HG03469 (cell line): ENCODE results near the gene OGFR.

Experiments
- ATAC-seq: cut with Tn5 transposase; IDR thresholded peaks from one replicate; pipeline ENCODE4 v1.9.1; 2021; ENCODE audit warnings: mild to moderate bottlenecking, moderate library complexity, moderate number of reproducible peaks; ENCODE audit not compliant: unreplicated experiment

Gene OGFR

DNA sequence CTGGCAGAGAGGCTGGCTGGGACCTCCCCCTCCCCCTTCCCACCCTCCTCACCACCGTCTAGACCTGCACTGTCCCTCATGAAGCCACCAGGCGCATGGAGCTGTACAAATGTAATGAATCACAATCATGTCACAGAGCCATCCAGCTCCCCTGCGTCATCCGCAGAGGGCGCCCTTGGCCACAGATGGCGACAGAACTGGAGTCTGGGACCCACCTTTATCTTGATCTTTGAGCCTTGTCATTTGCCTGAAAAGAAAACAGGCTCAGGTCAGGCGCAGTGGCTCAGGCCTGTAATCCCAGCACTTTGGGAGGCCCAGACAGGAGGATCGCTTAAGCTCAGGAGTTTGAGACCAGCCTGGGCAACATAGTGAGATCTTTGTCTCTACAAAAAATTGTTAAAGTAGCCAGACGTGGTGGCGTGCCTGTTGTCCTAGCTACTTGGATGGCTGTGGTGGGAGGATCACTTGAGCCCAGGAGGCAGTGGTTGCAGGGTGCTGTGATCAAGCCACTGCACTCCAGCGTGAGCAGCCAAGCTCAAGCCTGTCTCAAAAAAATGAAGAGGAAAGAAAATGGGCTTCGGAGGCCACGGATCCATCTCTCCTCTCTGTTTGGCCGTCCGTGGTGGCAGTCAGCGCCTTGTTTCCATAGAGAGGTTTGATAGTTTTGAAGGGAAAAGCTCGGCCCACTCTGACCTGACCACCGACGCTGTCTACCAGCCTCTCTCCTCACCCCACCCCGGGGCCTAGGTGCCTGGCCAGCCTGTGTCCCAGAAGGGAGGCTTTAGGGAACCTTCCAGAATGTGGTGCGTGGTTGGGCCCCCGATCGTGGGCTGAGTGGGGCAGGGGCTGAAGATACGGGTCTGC lies 18.4 kb downstream of the OGFR start:
- ATAC-seq, result peak; percentile 38

DNA sequence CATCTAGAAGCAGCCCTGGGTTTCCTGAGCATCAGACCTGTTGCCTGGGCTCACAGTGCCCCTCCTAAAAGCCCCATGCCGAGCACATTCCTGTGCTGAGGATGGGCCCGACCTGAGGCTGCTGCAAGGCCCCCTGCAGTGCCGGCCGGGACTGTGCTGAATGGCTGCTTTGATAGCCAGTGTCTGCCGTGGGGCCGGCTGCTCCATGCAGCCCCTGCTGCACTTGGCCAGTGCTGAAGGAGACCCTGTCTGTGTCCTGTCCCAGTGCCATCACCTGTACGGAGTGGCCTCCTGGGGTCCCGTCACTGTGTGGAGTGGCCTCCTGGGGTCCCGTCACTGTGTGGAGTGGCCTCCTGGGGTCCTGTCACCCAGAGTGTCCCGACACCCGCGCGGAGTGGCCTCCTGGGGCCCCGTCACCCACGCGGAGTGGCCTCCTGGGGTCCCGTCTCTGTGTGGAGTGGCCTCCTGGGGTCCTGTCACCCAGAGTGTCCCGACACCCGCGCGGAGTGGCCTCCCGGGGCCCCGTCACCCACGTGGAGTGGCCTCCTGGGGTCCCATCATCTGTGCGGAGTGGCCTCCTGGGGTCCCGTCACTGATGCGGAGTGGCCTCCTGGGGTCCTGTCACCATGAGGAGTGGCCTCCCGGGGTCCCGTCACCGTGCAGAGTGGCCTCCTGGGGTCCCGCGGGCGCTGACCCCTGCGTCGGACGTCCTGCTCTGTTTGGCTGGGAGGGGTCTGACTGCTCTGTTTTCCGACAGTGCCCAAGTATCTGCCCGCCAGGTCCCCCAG lies 19.2 kb downstream of the OGFR start:
- no peak for ATAC-seq

DNA sequence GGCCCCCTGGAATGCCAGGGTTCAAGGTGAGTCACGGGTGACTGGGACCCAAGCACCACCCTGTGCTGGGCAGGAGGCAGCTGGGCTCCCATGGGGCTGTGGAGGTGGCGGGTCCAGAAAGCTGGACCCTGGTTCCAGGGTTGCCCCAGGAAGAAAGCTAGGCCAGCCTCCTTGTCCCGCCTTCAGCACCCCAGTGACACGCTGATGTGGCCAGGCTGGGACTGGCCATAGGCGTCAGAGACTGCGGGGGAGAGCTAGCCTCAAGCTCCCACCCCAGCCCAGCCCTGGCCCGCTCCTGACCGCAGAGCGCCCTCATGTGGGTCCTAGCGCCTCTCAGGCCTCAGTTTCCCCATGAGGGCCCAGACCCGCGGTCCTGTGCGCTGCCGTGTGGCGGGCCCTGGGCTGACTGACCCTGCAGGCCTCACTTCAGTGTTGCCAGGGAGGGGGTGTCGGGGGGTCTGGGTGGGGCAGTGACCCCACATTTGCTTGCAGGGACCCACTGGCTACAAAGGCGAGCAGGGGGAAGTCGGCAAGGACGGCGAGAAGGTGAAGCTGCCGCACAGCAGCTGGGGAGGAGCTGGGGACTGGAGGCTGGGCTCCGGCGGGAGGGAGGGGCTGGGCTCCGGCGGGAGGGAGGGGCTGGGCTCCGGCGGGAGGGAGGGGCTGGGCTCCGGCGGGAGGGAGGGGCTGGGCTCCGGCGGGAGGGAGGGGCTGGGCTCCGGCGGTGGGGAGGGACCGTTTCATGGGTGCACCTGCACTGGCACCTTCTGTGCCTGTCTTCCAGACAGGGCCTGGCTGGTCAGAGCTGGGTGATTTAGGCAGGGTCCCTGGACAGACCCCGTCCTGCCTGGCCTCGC lies 20.1 kb downstream of the OGFR start:
- ATAC-seq, result no peak

DNA sequence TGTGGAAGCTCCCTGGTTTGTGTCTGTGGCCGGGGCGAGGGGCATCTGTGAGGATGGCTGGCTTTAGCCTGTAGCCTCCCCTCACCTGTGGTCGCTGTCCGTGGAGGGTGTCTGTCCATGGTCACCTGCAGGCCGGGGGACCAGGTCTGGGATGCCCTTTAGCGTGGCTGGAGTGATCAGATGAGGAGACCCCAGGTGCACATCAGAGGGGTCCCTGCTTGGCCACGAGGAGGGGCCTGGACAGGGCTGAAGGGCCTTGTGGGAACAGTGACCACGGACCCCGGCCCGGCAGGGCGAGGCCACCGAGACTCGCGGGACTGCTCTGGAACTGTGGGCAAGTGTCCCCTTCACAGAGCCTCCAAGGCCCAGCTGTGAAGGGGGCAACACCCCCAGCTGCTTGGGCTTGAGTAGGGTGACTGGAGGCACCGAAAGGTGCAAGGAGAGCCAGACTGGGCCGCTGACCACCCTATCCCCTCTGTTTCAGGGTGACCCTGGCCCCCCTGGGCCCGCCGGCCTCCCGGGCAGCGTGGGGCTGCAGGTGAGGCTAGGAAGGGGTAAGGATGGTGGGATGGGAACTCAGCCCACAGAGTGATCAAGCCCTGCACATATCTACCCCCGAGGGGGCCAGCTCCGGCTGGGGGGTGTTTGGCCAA lies 20.8 kb downstream of the OGFR start:
- no peak for ATAC-seq

DNA sequence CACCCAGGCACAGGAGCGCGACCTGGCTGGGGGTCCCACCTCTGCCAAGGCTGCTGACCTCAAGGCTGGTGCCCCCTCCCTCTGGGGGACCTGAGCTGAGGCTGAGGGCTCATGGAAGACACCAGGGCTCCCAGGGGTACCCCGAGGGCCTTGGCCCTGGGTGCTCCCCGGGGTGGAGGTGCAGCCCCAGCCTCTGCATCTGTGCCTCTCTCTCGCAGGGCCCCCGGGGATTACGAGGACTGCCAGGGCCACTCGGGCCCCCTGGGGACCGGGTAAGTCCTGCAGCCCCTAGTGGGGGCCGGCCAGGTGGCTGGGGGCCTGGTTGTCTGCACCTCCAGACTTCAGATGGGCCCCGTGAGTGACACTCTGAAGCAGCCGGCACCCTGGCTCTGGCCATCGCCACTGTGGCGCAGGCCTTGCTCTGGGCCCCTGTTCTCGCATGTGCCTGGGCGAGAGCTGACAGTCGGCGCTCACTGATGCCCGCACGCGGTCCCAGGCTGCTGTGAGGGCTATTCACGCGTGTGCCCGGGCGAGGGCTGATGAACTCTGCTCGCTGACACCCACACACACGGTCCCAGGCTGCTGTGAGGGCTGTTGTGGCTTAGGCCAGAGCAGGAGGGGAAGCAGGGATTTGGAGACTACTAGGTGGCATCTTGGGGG lies 21.5 kb downstream of the OGFR start:
- ATAC-seq, result no peak

DNA sequence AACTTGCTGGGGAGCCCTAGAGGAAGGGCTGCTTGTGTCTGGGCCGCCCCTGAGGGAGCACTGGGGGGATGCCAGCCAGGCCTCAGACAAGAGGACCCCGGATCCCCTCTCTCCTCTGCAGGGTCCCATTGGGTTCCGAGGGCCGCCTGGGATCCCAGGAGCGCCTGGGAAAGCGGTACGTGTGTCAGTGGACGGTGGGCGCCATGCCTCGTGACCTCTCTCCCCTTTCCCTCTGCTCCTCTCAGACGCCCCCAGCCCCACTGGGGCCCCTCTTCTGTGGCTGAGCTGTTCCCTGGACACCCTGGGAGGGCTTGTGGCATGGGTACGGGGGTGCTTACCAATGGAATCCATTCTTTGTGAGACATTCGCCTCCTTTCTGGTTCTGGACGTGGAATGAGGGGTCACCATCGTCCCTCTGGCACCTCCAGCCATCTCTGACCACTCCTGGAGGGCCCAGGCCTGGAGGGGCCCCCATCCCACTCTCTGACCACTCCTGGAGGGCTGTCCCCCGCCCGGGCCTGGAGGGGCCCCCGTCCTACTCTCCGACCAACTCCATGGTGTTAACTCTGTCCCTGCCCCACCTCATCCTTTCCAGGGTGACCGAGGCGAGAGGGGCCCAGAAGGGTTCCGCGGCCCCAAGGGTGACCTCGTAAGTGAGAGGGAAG lies 22.1 kb downstream of the OGFR start:
- ATAC-seq, result no peak

DNA sequence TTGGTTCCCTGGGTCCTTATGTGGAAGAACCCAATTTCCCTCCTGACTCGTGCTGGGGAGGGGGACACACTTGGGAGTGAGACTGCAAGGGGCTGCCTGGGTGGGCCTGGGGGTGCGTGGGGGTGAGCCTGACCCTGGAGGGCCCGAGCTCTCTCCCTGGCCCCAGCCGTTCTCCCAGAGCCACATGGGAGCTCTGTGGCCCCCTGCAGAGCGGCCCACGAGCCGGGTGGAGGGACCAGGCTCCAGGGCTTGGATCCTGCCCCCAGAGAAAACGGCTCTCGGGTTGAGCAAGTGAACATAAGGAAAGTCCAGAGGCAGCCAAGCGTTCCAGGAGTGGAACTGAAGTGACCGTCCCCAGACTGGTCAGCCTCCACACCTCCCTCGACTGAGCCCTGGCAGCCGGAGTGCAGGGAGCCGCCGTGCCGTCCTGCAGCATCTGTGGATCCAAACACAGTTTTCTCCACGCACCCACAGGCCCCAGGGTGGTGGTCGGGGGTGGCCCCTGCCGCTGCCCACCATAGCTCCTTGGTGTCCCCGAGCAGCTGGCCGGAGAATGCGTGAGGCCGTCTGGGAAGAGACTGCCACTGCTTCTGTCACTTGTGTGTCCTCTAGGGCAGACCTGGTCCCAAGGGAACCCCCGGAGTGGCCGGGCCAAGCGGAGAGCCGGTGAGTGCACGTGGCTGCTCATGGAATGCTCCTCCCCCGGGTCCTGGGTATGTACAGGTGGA lies 22.8 kb downstream of the OGFR start:
- no peak for ATAC-seq

DNA sequence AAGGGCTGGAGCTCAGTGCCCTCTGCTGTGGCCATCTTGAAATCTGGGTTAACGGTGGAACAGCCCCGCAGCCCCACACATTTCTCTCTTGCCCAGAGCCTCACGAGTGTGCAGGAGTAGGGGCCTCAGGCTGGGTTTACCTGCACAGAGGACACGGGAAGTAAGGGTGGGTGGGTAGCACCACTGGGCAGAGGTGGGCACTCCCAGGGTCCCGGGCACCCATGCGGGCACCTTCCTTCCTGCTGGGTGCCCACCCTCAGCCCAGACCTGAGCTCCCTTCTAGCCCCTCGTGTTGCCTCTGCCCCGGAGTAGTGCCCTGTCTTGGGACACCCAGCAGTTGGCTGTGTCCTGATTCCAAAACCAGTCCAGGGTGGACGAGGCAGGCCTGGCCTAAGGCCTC lies 23.4 kb downstream of the OGFR start:
- ATAC-seq, result no peak

DNA sequence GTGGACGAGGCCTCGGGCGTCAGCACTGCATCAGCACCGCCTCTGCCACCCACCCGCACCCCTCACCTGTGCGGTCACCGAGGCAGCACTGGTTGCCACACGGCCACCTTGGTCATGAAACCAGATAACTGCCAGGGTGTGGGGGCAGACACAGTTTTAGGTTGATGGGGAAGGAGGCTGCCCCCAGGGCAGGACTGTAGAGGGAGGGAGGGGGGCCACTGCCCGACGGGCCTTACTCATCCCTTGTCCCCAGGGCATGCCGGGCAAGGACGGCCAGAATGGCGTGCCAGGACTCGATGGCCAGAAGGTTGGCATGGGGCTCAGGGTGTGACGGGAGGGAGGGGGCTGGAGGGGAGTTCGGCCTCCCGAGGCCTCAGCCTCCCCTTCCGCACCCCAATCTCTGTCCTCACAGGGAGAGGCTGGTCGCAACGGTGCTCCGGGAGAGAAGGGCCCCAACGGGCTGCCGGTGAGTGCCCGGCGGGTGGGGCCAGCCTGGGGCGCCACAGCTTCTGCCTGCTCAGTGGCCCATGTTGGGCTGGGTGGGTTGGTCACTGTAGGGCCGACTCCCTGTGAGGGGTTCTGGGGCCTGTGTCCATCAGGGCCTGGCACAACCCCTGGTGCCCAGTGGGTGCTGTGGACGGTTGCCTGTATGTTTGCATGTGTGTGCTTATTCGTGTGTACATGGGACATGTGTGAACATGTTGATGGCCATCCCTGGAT lies 24.0 kb downstream of the OGFR start:
- no peak for ATAC-seq

DNA sequence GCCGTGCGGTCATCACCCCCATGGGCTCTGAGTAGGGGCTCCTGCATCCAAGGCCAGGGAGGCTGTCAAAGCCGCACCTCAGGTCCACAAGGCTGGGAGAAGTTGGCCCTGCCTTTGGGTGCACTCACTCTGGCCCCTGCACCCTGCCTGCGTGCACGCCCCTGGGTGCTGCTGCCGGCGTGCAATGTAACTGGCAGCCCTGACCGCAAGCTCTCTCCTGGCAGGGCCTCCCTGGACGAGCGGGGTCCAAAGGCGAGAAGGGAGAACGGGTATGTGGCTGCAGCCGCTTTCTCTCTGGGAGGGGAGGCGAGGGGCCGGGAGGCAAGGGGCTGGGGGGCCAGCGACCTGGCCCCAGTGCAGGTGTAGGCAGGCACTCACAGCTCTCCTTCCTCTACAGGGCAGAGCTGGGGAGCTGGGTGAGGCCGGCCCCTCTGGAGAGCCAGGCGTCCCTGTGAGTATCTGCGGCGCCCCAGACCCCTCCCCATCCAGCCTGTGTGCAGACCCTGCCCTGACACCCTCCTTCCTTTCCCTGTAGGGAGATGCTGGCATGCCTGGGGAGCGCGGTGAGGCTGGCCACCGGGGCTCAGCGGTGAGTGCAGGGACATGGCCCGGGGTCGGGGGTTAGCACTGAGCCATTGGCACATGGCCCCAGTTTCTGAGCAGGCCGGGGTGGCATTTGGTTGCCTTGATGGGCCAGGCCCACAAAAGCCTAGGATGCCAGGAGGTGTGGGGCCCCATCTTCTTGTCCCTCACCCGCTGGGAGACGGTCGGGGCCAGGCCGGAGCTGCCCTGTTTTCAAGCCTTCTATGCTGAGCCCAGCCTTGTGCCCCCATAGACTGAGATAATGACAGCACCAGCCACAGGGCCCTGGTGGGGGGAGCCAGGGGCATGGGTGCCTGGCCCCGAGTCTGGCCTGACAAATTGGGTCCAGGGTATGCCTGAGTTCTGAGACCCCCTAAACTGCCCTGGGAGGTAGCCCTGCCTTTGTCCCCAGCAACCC lies 24.9 kb downstream of the OGFR start:
- ATAC-seq, result no peak

DNA sequence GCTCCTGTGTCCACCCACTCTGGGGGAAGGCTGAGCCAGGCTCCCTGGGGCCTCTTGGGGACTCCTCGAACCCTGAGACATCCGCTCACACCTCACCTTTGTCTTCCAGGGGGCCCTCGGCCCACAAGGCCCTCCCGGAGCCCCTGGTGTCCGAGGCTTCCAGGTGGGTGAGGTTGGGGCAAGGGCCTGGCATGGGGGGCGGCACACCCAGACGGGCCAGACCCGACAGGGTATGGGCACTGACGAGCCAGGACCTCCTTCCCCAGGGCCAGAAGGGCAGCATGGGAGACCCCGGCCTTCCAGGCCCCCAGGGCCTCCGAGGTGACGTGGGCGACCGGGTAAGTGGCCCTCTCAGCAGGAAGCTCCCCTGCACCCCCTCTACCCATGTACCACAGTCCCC lies 25.6 kb downstream of the OGFR start:
- no peak for ATAC-seq

DNA sequence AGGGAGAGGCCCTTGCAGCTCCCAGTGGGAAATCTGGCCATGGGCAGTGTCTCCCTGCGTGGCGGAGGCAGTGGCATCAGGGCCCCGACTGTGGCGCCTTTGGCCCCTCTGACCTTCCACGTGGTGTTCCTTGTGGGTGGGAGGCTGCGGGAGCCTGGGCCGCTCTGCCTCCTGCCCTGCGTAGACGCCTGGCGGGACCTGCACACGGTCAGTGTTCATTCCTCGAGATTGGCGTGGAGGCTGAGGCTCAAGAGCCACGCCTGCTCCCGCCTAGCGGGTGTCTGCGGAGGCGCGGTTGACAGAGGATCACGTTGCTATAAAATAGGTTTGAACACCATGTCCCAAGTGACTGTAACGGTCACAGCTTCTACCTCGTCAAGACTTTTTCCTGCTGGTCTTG lies 26.2 kb downstream of the OGFR start:
- ATAC-seq, result no peak

DNA sequence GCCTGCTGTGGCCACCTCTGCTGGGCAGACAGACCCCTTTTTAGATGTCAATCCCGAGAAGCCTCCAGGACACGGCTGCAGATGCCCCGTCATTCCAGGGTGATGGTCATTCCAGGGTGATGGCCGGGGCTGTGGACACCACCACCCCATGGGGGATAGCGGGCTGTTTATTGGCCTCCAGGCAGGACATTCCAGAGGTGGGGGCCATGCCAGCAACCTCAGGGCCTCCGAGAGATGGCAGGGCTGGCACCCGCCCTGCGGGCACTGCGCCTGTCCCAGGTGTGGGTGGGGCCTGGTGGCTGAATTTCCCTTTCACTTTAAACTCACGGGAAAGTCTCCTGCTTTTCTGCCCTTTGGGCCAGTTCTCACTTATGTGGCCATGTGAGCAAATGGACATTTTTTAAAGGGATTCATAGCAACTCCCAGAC lies 26.7 kb downstream of the OGFR start:
- ATAC-seq, result no peak

DNA sequence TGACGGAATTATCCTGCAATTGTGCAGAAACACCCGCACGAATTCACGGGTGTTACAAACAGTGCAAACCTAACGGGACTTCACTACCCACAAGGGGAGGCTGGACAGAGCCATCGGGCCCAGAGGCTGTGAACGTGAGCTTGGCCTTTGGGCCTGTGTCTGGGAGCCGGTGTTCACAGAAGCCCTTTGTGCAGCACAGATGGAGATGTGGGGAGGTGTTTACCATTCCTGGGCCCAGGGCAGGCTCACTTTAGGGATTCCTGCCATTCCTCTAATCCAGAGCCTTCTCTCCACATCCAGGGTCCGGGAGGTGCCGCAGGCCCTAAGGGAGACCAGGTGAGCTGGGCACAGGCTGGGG lies 27.2 kb downstream of the OGFR start:
- ATAC-seq, result no peak

DNA sequence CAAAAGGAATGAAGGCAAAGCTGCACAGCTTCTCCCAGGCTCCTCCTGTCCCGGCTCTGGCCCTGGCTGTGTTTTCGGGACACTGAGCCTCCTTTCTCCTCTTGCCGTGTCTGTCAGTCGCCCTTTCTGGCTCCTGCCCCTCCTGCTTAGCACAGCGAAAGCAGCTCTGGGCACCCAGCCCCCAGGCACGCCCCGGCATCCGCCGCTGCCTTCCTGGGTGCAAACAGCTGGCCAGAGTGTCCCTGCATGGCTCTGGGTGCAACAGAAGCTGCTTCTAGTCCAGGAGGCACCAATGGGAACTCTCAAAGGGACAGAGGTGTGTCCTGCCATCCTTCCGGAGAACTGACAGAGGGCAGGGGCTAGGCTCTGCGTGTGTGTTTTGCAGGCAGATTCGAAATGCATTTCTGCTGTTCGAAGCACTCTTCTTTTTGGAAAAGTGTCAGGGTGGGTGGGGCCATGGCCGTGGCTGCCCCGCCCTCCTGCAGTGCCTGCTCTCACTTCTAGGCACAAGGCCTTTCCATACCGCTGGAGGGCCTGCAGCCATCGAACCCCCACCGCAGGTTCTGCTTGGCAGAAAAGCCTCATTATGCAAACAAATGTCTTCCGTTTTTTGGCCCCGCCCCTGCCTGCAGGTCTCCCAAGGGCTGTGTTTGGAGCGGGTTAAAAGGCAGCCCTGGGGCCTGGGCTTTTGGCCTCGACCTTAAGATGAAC lies 27.7 kb downstream of the OGFR start:
- ATAC-seq, result no peak

DNA sequence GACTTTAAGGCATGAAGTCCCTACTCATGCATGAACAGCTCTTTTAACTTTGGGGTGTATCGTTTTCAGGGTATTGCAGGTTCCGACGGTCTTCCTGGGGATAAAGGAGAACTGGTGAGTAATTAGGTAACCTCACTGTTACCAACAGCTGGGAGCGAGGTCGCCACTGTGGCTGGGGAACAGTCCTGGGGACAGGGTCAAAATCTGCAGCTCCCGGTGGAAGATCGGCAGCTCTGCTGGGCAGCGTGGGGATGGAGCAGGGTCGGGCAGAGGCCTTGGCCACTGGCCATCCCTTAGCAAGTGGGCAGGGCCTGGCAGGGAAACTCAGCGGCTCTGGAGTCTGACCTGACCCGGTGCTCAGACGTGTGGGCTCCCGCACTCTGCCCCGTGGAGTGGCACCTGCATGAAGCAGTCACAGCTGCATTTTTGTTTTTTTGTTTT lies 28.3 kb downstream of the OGFR start:
- ATAC-seq, result no peak
